GM18502 (cell line): ENCODE data around the gene UBB.
"Not testable (repeated sequence)": the region's sequence is repeated elsewhere in the genome, so short reads cannot be mapped to it uniquely, and the experiment has no call there.

Experiments used
- ATAC-seq: cut with Tn5 transposase; IDR thresholded peaks from one replicate; pipeline ENCODE4 v1.9.1; 2021; ENCODE audit warnings: mild to moderate bottlenecking; ENCODE audit not compliant: unreplicated experiment, poor library complexity

The UBB gene

DNA sequence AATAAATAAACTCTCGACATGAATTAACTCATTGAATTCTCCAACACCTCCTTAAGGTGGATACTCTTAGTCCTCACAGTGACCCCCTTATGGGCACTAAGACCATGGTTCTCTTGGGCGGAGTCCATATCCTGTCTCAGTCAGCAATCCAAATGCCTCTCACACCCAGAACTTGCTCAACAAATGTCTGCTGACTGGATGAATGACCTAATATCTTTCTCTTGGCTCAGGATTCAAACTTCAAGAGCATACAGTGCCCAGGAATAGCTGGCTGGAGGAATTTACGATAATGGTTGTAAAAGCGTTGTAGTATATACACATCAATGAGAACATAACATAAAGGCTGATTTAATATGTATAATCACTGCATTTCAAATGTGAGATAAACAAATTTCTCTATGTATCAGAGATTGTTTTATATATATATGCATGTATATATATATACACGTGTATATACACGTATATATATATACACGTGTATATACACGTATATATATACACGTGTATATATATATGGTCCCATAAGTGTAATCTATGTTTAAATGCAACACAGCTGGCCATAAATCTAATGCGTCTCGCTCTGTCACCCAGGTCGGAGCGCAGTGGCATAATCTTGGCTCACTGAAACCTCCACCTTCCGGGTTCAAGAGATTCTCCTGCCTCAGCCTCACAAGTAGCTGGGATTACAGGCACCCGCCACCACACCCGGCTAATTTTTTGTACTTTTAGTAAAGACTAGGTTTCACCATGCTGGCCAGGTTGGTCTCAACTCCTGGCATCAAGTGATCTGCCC lies 6.5 kb upstream of the UBB start:
- ATAC-seq, result no peak

DNA sequence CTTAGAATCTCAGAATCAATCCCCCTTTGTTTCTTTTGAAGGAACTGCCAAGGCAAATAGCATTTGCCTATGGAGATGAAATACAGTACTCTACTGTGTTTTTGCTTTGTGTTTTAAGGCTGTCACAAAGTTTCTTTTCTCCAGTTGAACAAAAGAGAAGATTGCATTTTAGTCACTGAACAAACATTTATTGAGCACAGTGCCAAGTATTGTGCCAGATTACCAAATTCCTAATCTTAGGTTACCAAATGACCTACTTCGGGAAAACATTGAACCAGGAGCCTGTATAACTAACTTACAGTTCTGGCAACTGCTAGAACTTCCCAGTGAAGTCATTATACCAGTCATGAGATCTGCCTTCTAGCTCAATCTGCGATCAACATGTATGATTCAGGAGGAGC lies 3.0 kb upstream of the UBB start:
- ATAC-seq, result no peak

DNA sequence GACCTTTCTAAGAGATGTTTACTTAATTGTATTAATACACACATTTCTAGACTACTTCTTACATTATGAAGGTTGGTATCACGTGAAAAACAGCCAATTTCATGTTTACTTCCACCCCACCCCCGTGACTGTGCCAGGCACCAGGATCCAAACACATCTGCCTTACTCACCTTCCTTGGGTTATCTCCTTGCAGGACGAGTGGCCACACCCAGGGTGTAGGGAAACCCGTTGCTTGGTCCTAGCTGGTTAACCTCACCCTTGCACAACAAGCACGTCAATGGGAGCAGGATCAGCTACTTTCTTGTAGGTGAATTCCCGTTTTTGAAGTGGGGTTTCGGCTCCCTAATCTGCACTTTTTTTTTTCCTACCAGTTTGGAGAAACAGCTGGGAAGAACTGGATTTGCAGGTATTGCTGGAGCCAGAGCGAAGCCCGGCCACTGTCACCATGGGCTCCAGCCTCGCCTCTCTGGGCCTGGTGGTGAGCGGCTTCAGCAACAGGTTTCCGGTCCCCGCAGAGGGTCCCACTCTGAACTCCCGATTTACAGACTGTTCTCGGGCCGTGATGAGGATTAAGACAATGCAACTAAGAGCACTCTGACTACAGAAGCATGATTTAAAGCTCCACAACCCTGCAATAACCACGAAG lies 2.1 kb upstream of the UBB start:
- ATAC-seq, result no peak

DNA sequence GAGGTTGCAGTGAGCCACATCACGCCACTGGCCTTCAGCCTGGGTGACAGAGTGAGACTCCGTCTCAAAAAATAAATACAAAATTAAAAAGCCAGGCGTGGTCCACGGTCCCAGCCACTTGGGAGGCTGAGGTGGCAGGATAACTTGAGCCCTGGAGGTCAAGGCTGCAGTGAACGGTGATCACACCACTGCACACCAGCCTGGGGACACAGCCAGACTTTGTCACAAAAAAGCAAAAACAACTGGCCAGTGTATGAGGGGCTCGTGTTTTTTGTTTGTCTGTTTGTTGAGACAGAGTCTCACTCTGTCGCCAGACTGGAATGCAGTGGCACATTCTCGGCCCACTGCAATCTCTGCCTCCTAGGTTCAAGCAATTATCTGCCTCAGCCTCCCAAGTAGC lies 1.2 kb upstream of the UBB start:
- ATAC-seq, result no peak

DNA sequence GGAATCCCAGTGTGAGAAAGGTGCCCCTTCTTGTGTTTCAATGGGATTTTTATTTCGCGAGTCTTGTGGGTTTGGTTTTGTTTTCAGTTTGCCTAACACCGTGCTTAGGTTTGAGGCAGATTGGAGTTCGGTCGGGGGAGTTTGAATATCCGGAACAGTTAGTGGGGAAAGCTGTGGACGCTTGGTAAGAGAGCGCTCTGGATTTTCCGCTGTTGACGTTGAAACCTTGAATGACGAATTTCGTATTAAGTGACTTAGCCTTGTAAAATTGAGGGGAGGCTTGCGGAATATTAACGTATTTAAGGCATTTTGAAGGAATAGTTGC lies 567 bp downstream of the UBB start:
- ATAC-seq, result no peak

DNA sequence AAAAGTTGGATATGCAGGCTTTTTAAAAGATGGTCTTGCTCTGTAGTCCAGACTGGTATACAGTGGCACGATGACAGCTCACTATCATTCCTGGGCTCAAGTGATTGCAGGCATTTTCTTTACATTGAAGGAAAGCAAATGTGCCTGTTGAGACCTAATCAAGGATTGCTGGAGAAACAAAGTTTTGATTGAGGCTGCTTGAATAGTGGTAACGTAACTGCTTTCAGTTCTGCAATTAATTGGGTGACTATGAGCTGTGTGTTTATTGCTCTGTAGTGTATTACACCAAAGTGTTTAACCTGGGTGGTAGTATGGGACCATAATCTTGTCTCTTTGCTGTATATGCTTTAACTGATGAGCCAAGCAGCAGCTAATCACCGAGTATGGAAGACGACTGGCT lies 2.3 kb downstream of the UBB start:
- no peak for ATAC-seq

DNA sequence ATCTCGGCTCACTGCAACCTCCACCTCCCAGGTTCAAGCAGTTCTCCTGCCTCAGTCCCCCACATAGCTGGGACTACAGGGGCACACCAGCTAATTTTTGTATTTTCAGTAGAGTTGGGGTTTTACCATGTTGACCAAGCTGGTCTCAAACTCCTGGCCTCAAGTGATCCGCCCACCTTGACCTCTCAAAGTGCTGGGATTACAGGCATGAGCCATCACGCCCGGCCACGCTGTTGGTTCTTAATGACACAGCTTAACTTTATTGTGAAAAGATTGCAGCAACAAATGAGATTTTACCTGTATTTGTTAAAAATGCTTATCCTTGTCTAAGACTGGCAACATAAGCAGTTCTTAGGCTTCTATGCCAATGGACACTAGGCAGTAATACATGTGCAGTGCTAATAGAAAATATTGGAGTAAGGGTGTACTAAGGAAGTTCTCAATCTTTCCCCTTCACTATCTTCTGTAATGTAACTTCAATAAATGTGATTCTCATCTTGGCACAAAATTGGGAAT lies 2.9 kb downstream of the UBB start:
- no peak for ATAC-seq

DNA sequence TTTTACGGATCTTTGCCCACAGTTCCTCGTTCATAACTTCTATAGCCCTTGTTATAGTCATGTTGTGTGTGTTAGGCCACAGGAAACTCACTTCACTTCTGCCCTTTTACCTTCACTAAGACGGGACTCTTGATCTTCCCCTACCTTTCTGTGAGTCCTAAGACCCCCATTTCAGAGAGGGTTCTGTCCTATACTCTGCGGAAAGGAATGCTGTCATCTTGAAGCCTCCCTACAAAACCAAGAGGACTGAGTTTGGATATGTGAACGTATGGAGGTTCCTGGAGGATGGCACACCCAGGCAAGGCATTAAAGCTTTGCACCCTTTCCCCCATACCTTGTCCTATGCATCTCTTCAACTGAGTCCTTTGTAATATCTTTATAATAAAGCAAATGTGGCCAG lies 3.7 kb downstream of the UBB start:
- no peak for ATAC-seq

DNA sequence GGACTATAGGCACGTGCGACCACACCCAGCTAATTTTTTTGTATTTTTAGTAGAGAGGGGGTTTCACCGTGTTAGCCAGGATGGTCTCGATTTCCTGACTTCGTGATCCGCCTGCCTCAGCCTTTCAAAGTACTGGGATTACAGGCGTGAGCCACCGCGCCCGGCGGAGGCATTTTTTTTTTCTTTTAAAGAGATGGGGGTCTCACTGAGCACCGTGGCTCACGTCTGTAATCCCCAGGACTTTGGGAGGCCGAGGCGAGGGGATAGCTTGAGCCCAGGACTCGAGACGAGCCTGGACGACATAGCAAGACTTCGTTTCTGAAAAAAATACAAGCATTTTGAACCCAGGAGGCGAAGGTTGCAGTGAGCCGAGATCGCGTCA lies 5.2 kb downstream of the UBB start:
- not testable (repeated sequence) for ATAC-seq

DNA sequence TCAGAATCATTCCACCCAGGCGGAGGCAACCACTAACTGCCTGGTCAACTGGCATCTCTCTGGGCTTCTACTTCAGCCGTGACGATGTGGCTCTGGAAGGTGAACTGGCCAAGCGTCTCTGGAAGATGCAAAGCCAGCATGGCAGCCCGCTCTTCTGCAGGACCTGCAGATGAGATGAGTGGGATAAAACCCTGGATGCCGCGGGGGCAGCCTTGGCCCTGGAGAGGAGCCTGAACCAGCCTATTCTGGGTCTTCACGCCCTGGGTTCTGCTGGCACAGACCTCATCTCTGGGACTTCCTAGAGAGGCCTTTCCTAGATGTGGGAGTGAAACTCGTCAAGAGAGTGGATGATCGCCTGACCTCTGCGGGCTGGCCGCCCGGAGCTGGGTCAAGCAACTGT lies 10.6 kb downstream of the UBB start:
- no peak for ATAC-seq

DNA sequence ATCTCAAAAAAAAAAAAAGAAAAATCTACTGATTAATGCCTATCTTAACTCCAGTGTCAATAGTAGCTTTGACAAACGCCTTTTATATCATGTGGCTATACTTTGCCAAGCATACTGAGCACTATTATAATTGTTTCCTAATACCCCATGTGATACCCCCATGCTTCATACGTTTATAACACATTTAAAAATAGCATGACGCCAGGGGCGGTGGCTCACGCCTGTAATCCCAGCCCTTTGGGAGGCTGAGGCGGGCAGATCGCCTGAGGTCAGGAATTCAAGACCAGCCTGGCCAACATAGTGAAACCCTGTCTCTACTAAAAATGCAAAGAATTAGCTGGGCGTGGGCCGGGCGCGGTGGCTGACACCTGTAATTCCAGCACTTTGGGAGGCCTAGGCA lies 11.6 kb downstream of the UBB start:
- not testable (repeated sequence) for ATAC-seq

DNA sequence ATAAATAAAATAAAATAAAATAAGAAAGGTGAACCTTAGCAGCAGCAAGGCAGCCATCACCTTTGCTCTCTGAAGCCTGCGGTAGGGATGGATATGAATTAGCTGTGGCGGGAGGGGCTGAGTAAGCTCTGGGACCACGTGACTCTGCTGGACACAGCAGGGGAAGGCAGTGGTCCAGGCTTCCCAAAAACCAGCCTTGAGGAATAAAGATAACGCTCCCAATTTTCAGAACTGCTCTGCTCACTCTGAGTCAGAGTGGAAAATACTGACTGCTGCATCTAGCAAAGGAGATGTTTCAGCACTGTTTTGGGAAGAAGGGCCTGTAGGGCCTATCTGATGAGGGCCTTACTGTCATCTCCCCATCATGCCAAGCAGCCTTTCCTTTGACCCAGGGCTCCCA lies 15.0 kb downstream of the UBB start:
- ATAC-seq, result not testable (repeated sequence)

DNA sequence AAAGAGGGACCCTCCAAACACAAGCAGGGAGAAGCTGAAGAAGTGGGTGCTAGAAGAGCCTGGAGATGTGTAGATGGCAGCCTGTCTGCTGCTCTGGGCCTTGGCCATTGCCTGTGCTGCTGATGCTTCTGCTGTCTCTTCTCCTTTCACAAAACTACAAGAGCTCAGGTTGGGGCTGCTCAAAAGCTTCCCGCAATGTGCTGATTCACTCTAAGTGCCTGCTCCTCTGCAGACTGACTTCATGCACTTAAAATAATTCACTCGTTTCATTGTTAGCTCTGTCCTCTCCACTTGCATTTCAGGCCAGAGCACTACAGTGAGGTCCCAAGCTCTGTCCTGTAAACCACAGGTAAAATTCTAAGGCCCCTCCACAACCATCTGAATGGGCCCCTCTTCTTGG lies 15.8 kb downstream of the UBB start:
- ATAC-seq, result not testable (repeated sequence)

DNA sequence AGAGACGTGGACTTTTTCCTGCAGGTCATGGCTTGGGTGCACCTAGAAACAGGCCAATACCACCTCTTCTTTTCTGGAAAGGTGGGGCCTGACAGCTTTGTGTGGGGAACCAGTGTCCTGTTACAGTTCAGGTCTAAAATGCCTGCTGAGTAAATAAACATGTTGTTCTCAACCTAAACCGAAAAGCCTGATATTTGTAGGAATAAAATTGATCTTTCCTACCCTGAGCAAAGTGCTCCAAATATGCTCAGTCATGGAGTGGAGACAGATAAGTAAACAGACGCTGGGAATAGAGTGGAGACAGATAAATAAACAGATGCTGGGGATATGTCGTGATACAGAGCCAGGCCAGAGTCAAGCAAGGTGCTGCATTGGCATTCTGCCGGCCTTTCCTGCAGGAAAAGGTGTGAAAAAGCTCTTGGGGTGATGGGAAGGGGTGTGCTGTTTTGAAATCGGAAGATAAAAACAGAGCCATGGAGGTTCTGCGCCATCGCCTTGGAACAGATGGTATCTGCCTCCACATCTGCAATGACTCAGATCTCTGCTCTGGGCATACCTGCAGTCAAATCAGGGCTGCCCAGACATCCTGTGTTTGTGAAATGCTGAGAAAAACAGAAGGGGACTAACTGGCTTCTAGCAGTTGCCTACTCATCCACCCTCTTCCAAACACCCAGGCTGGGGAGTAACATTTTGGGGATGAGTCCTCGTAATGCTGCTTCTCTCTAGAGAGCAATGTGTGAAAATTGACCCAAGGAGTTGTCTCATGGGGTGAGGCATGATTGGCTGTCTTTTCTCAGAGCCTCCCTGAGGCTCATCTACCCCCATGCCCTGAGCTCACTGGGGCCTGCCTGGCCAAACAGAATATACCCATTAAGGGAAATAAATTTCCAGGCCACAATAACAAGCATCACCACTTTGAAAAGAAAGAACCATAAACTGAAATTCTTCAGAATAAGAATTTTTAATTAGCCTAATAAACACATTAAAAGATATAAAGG lies 17.7 kb downstream of the UBB start:
- ATAC-seq, result peak; percentile 84

DNA sequence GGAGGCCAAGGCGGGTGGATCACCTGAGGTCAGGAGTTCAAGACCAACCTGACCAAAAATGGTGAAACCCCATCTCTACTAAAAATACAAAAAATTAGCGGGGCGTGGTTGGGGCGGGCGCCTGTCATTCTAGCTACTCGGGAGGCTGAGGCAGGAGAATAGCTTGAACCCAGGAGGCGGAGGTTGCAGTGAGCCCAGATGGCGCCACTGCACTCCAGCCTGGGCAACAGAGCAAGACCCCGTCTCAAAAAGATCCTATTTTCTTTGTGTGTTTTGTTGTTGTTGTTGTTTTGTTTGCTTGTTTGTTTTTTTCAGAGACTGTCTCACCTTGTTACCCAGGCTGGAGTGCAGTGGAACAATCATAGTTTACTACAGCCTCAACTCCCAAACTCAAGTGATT lies 23.0 kb downstream of the UBB start:
- ATAC-seq, result not testable (repeated sequence)

DNA sequence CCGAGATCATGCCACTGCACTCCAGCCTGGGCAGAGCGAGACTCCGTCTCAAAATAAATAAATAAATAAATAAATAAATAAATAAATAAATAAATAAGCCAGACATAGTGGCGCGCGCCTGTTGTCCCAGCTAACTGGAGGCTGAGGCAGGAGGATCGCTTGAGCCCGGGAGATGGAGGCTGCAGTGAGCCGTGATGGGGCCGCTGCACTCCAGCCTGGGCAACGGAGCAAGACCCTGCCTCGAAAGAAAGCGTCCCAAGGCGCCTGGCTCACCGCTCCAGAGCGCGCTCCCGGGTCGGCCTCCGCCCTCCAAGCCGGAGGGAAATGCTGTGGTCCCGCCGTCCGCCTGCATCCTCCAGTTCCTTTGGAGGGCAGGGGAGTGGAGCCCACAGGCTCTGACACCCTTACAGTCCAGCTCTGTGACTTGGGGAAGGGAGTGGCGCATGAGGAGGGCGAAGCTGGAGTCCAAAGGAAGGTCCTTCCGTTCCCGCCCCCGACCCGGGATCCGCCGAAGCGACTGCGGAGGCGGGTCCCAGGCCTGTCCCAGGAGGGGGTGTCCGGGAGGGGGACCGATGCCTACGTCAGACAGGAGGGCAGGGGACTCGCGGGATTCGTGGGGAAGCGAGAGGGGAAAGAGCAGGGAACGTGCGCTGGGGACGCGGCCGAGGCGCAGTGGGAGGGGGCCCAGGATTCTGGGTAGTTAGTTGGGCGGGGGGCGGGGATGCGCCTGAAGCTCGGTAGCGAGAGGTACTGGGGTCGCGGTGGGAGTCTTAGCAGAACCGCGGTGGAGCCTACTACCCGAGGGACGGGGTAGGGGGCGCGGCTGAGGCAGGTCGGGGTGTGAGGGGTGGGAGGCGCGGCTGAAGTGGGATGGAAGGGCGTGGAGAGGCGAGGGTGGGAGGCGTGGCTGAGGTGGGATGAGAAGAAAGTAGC lies 26.1 kb downstream of the UBB start:
- ATAC-seq, result no peak

DNA sequence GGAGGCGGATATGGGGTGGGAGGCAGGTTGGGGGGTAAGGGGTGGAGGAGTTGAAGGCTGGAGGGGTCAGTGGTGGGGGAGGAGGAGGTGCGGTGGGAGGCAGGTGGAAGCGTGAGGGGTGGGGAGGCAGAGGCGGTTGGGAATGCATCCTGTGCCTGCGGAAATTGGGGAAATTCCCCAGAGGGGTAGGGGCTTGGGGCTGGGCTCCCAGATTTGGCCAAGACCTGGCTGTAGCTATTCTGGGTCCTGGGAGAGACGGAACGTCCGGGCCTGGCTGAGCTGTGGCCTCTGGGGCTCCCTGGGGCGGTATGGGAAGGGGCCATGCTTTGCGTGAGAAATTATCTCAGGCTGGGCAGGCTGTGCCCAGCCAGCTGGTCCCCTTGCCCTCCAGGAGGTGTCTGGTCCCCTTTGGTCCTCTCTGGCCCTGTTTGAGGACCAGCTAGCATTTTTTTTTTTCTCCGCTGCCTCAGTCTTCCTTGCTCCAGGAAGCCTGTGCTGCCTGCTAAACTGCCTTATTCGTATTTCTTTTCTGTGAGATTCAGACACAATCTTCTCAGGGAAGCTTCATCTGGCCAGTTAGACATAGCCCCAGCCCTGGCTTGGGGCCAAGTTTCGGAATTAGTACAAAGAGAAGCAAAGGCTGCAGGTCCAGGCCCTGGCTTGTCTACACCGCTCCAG lies 27.2 kb downstream of the UBB start:
- ATAC-seq, result peak; percentile 86

DNA sequence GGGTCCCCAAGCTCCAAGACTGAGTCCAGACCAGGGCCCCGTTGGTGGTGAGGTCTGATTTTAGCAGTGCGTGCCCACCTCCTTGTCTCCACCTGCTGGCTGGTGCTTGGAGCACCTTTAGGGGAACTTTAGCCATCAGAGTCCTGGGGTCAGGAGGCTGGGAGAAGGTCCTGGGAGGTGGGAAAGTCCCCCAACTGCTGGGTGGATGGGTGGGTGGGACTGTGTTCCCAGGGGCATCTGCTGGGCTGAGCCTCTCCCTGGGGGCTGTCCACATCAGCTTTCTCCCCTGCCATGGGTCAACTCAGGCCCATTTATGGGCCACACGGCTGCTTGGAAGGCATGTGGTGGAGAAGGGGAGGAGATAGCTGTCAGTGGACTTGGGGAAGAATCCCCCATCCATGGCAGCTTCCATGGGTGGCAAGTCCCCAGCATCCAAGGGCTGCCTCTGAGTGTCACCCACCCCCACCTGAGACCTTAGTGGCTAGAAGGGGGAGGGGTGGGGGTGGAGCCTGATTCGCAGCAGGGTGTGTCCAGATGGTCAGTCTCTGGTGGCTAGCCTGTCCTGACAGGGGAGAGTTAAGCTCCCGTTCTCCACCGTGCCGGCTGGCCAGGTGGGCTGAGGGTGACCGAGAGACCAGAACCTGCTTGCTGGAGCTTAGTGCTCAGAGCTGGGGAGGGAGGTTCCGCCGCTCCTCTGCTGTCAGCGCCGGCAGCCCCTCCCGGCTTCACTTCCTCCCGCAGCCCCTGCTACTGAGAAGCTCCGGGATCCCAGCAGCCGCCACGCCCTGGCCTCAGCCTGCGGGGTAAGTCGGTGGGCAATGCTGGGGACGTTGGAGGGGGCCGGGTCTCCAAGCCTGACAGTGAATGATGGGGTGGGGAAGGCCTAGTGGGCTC lies 34.4 kb downstream of the UBB start, which contains the start of gene TRPV2:
TRPV2 (plus strand) TSS at position 541 of the 894 bp plus-strand sequence. CDS start 2,098 bp downstream, outside the sequence.
- peak; percentile 47 for ATAC-seq
